ENCODE measurements around the gene PCSK5. TPM values are rescaled to one million over a fixed set of nuclear protein-coding genes. Genes with fewer than 3 reads are reported as not detected.

Gene PCSK5
- polyA plus RNA-seq, 1 donor from 2014 or later: 1.7 TPM

DNA sequence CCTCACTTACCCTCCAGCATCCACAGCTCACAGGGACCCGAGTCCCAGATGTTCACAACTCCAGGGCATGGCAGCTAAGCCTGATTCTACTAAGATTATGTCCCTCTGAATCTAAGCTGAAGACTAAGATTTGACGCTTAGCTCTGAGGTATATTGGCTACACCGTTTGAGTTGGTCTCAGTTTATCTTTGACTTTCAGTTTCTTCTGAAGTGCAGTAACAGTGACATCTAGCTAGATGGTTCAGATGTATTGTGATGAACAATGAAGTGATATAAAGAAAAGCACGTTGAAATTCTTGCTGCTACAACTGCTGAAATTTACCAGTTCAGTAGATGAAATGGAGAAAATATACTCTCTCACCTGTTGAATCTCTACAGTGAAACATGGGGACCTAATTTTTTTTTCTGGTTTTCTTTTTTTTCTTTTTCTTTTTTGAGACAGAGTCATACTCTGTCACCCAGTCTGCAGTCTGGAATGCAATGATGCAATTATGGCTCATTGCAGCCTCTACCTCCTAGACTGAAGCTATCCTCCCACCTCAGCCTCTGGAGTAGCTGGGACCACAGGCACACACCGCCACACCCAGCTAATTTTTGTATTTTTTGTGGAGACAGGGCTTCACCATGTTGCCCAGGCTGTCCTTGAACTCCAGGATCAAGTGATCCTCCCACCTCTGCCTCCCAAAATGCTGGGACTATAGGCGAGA lies 488.0 kb downstream of the PCSK5 start:
- Histone ChIP-seq H3F3A (ENCODE audit: insufficient read depth, low read length, poor library complexity, severe bottlenecking) (no peaks in the 10 kb centered on the region), H3K27me3 (ENCODE audit: insufficient read depth, low read depth, low read length) (no peaks in the 10 kb centered on the region), H4K20me1 (ENCODE audit: insufficient read depth) (no peaks in the 10 kb centered on the region), H3K79me2 (replicated peaks; ENCODE audit: insufficient read depth, low read length) (no peaks in the 10 kb centered on the region), H3K4me3 (ENCODE audit: low read length) (no peak overlapping the region), H3K9ac (ENCODE audit: low read length) (no peak overlapping the region), H3K9me2 (ENCODE audit: insufficient read depth, low read length) (no peaks in the 10 kb centered on the region), H2AFZ (ENCODE audit: low read depth, low read length) (no peak overlapping the region), H3K4me2 (ENCODE audit: low read length) (no peak overlapping the region), H3K27ac (ENCODE audit: low read length) (no peak overlapping the region), H3K36me3 (ENCODE audit: insufficient read depth, low read length) (no peaks in the 10 kb centered on the region), H3K9me3 (ENCODE audit: low read length) (no peaks in the 10 kb centered on the region)
- TF ChIP-seq SMC3 (conservative IDR thresholded peaks at IDR 0.05; ENCODE audit: poor library complexity) (no peak), RAD21 (conservative IDR thresholded peaks at IDR 0.05) (no peak), MXI1 (conservative IDR thresholded peaks at IDR 0.05; ENCODE audit: poor library complexity, severe bottlenecking) (no peak)

DNA sequence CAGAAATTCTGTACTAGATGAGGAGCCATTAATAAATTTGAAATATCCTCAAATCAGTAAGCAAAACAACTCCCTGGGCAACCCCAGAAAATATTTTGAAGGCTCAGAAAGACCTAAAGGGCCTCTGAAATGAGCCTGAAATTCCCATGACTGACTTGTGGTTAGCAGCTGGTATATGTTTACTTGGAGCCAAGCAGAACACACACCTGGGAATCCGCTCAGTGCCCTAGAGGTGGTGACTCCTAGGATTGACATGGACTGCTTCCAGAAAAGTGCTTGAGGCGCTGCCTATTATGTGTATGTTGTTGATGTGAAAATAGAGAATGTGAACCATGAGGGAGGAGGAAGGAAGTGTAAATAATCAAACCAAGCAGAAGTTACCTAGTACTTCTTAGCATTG lies 489.0 kb downstream of the PCSK5 start:
- Histone ChIP-seq H3K79me2 (replicated peaks; ENCODE audit: insufficient read depth, low read length) (no peaks in the 10 kb centered on the region), H3K4me2 (ENCODE audit: low read length) (no peak overlapping the region), H3K27ac (ENCODE audit: low read length) (no peak overlapping the region), H3K9ac (ENCODE audit: low read length) (no peak overlapping the region), H3K9me3 (ENCODE audit: low read length) (no peaks in the 10 kb centered on the region), H3F3A (ENCODE audit: insufficient read depth, low read length, poor library complexity, severe bottlenecking) (no peaks in the 10 kb centered on the region), H3K27me3 (ENCODE audit: insufficient read depth, low read depth, low read length) (no peaks in the 10 kb centered on the region), H3K4me3 (ENCODE audit: low read length) (no peak overlapping the region), H2AFZ (ENCODE audit: low read depth, low read length) (no peak overlapping the region), H3K9me2 (ENCODE audit: insufficient read depth, low read length) (no peaks in the 10 kb centered on the region), H4K20me1 (ENCODE audit: insufficient read depth) (no peaks in the 10 kb centered on the region), H3K36me3 (ENCODE audit: insufficient read depth, low read length) (no peaks in the 10 kb centered on the region)
- TF ChIP-seq EZH2 (IDR thresholded peaks at IDR 0.05; ENCODE audit: borderline replicate concordance, insufficient read depth, low read length, poor library complexity, severe bottlenecking) (no peak), POLR2AphosphoS5 (IDR thresholded peaks at IDR 0.05) (no peak), RAD21 (conservative IDR thresholded peaks at IDR 0.05) (no peak), SMC3 (conservative IDR thresholded peaks at IDR 0.05; ENCODE audit: poor library complexity) (no peak)
- TF ChIP-seq, protein P1, sequence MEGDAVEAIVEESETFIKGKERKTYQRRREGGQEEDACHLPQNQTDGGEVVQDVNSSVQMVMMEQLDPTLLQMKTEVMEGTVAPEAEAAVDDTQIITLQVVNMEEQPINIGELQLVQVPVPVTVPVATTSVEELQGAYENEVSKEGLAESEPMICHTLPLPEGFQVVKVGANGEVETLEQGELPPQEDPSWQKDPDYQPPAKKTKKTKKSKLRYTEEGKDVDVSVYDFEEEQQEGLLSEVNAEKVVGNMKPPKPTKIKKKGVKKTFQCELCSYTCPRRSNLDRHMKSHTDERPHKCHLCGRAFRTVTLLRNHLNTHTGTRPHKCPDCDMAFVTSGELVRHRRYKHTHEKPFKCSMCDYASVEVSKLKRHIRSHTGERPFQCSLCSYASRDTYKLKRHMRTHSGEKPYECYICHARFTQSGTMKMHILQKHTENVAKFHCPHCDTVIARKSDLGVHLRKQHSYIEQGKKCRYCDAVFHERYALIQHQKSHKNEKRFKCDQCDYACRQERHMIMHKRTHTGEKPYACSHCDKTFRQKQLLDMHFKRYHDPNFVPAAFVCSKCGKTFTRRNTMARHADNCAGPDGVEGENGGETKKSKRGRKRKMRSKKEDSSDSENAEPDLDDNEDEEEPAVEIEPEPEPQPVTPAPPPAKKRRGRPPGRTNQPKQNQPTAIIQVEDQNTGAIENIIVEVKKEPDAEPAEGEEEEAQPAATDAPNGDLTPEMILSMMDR (IDR thresholded peaks at IDR 0.05; ENCODE audit: poor library complexity, severe bottlenecking): no peak

DNA sequence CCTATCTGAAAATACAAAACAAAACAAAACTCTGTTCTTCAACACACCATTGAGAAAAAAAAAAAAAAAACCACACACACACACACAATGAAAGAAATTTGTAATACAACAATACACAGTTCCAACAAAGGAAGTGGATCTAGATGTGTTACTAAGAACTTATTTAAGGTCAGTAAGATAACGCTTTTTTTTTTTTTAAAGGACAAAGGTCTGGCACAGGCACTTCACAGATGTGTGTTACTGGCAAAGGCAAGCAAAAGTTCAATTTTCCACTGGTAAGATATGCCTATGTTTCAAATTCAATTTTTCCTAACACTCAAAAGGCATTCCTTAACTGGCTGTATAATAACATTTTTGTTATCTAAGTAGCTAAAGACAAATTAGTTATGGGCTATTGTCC lies 500.2 kb downstream of the PCSK5 start:
- Histone ChIP-seq H3K4me3 (ENCODE audit: low read length) (no peak overlapping the region), H4K20me1 (ENCODE audit: insufficient read depth) (no peaks in the 10 kb centered on the region), H3K27ac (ENCODE audit: low read length) (no peak overlapping the region), H3K9me2 (ENCODE audit: insufficient read depth, low read length) (no peaks in the 10 kb centered on the region), H3K9me3 (ENCODE audit: low read length) (no peaks in the 10 kb centered on the region), H3K4me2 (ENCODE audit: low read length) (no peak overlapping the region), H3K27me3 (ENCODE audit: insufficient read depth, low read depth, low read length) (no peaks in the 10 kb centered on the region), H2AFZ (ENCODE audit: low read depth, low read length) (no peak overlapping the region), H3K79me2 (replicated peaks; ENCODE audit: insufficient read depth, low read length) (peaks cover 14% of the 10 kb centered on the region), H3K36me3 (ENCODE audit: insufficient read depth, low read length) (no peaks in the 10 kb centered on the region), H3K9ac (ENCODE audit: low read length) (no peak overlapping the region), H3F3A (ENCODE audit: insufficient read depth, low read length, poor library complexity, severe bottlenecking) (peaks cover 12% of the 10 kb centered on the region)
- TF ChIP-seq, protein P1 (IDR thresholded peaks at IDR 0.05; ENCODE audit: poor library complexity, severe bottlenecking): no peak
- no peak for TF ChIP-seq TAF1 (IDR thresholded peaks at IDR 0.05; ENCODE audit: low read depth)
- TF ChIP-seq, protein P2, sequence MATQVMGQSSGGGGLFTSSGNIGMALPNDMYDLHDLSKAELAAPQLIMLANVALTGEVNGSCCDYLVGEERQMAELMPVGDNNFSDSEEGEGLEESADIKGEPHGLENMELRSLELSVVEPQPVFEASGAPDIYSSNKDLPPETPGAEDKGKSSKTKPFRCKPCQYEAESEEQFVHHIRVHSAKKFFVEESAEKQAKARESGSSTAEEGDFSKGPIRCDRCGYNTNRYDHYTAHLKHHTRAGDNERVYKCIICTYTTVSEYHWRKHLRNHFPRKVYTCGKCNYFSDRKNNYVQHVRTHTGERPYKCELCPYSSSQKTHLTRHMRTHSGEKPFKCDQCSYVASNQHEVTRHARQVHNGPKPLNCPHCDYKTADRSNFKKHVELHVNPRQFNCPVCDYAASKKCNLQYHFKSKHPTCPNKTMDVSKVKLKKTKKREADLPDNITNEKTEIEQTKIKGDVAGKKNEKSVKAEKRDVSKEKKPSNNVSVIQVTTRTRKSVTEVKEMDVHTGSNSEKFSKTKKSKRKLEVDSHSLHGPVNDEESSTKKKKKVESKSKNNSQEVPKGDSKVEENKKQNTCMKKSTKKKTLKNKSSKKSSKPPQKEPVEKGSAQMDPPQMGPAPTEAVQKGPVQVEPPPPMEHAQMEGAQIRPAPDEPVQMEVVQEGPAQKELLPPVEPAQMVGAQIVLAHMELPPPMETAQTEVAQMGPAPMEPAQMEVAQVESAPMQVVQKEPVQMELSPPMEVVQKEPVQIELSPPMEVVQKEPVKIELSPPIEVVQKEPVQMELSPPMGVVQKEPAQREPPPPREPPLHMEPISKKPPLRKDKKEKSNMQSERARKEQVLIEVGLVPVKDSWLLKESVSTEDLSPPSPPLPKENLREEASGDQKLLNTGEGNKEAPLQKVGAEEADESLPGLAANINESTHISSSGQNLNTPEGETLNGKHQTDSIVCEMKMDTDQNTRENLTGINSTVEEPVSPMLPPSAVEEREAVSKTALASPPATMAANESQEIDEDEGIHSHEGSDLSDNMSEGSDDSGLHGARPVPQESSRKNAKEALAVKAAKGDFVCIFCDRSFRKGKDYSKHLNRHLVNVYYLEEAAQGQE (IDR thresholded peaks at IDR 0.05; ENCODE audit: borderline replicate concordance): no peak
- TF ChIP-seq EP300 (conservative IDR thresholded peaks at IDR 0.05; ENCODE audit: poor library complexity, severe bottlenecking): no peak

Data from neural cell (in vitro differentiated cells).